Measurements from ENCODE around the gene PKN1. TPM values are rescaled to one million over a fixed set of nuclear protein-coding genes. Genes with fewer than 3 reads are reported as not detected.
A peak's percentile ranks its signal among the peaks of the same experiment; 100 is the strongest.

The PKN1 gene
- polyA plus RNA-seq, 1 donor = 82.1 TPM

- no peak for DNase-seq
Measured at GRCh38 chr19:14514215-14514863, 81.2 kb downstream of the PKN1 start.

GRCh38 chr19:14515501-14516047, 82.5 kb downstream of the PKN1 start:
- no peak for DNase-seq

- no peak for DNase-seq
Measured at GRCh38 chr19:14516048-14516534, 83.0 kb downstream of the PKN1 start.

GRCh38 chr19:14516746-14517438, 83.8 kb downstream of the PKN1 start:
- no peak for DNase-seq

GRCh38 chr19:14517446-14517839, 84.3 kb downstream of the PKN1 start:
- no peak for DNase-seq

GRCh38 chr19:14517840-14518505, 84.9 kb downstream of the PKN1 start, which contains the start of gene DNAJB1:
DNAJB1 (minus strand) TSS chr19:14518397; CDS start chr19:14518349, 48 bp downstream.
- DNase-seq = peak; percentile 70

GRCh38 chr19:14519245-14519859, 86.2 kb downstream of the PKN1 start:
- no peak for DNase-seq

GRCh38 chr19:14519860-14520407, 86.8 kb downstream of the PKN1 start:
- DNase-seq = no peak

GRCh38 chr19:14520543-14520942, 87.4 kb downstream of the PKN1 start:
- DNase-seq = no peak

Other genes with a start within 250 kb of the PKN1 start
- 39.8 TPM for gene ADGRL1, start 227.1 kb upstream of the PKN1 start, polyA plus RNA-seq (ENCODE audit: insufficient read length)
- 16.4 TPM for gene ADGRE5, start 51.9 kb upstream of the PKN1 start, polyA plus RNA-seq (ENCODE audit: insufficient read length)
- gene DDX39A, start 14.0 kb upstream of the PKN1 start, polyA plus RNA-seq (ENCODE audit: insufficient read length) = 59.2 TPM
- gene PTGER1, start 42.0 kb downstream of the PKN1 start, polyA plus RNA-seq (ENCODE audit: insufficient read length) = 1.6 TPM
- gene GIPC1, start 62.8 kb downstream of the PKN1 start, polyA plus RNA-seq (ENCODE audit: insufficient read length) = 67.3 TPM
- gene DNAJB1, start 85.1 kb downstream of the PKN1 start, polyA plus RNA-seq (ENCODE audit: insufficient read length) = 87.5 TPM
- 131 TPM for gene TECR, start 96.3 kb downstream of the PKN1 start, polyA plus RNA-seq (ENCODE audit: insufficient read length)
- gene NDUFB7, start 138.8 kb downstream of the PKN1 start, polyA plus RNA-seq (ENCODE audit: insufficient read length) = 67.4 TPM
- gene CLEC17A, start 149.8 kb downstream of the PKN1 start, polyA plus RNA-seq (ENCODE audit: insufficient read length) = 0.07 TPM
- not detected for gene ADGRE3, start 241.5 kb downstream of the PKN1 start, polyA plus RNA-seq (ENCODE audit: insufficient read length)